Neural progenitor cell (in vitro differentiated cells): Measurements from ENCODE around the gene MGAT4A. TPM values are rescaled to one million over a fixed set of nuclear protein-coding genes. Genes with fewer than 3 reads are reported as not detected.

ENCODE experiments used
- DNase-seq: peaks from one replicate; pipeline ENCODE4 v3.0.0-alpha.2; 2016; ENCODE audit warnings: low spot score
- H2AFZ ChIP-seq: fragments of 200-600 bp; sonication (generic); replicated peaks from 2 replicates; pipeline ENCODE4 v1.6.1; 2016; ENCODE audit warnings: antibody characterized with exemption
- H3F3A ChIP-seq: fragments of 200-600 bp; sonication (generic); 2 replicates; pipeline ENCODE4 v1.6.1; 2016; ENCODE audit warnings: antibody characterized with exemption, low read depth
- H3K27ac ChIP-seq: fragments of 200-600 bp; sonication (generic); 2 replicates; pipeline ENCODE4 v1.5.1; 2016; ENCODE audit warnings: mild to moderate bottlenecking
- H3K27me3 ChIP-seq: fragments of 200-600 bp; sonication (generic); 2 replicates; pipeline ENCODE4 v1.6.1; 2016; ENCODE audit warnings: mild to moderate bottlenecking, moderate library complexity
- H3K36me3 ChIP-seq: fragments of 200-600 bp; sonication (generic); 2 replicates; pipeline ENCODE4 v1.5.1; 2016
- H3K4me1 ChIP-seq: fragments of 200-600 bp; sonication (generic); 2 replicates; pipeline ENCODE4 v1.6.1; 2016; ENCODE audit warnings: mixed run types
- H3K4me2 ChIP-seq: fragments of 200-600 bp; sonication (generic); 2 replicates; pipeline ENCODE4 v1.6.1; 2016
- H3K4me3 ChIP-seq: fragments of 200-600 bp; sonication (generic); 2 replicates; pipeline ENCODE4 v1.5.1; 2016
- H3K79me2 ChIP-seq: fragments of 200-600 bp; sonication (generic); 2 replicates; pipeline ENCODE4 v1.6.1; 2016; ENCODE audit warnings: low read depth
- H3K9ac ChIP-seq: fragments of 200-600 bp; sonication (generic); 2 replicates; pipeline ENCODE4 v1.6.1; 2016
- H3K9me3 ChIP-seq: fragments of 200-600 bp; sonication (generic); 2 replicates; pipeline ENCODE4 v1.5.1; 2016; ENCODE audit warnings: low read depth
- H4K20me1 ChIP-seq: fragments of 200-600 bp; sonication (generic); 2 replicates; pipeline ENCODE4 v1.6.1; 2016; ENCODE audit warnings: low read depth
- H3K27ac Mint-ChIP-seq: 3 replicates; pipeline ENCODE4 v1.8.0; 2021; ENCODE audit warnings: mixed read lengths
- H3K27me3 Mint-ChIP-seq: 2 replicates; pipeline ENCODE4 v1.8.0; 2022; ENCODE audit warnings: low read depth, mild to moderate bottlenecking, inconsistent platforms, moderate library complexity, mixed read lengths; ENCODE audit not compliant: insufficient read depth
- H3K36me3 Mint-ChIP-seq: 3 replicates; pipeline ENCODE4 v1.8.0; 2021; ENCODE audit warnings: mixed read lengths
- H3K4me1 Mint-ChIP-seq: 3 replicates; pipeline ENCODE4 v1.8.0; 2021; ENCODE audit warnings: mixed read lengths
- H3K4me3 Mint-ChIP-seq: 3 replicates; pipeline ENCODE4 v1.8.0; 2021; ENCODE audit warnings: mild to moderate bottlenecking, moderate library complexity, mixed read lengths
- H3K9me3 Mint-ChIP-seq: 3 replicates; pipeline ENCODE4 v1.8.0; 2020; ENCODE audit warnings: mixed read lengths
- EZH2 ChIP-seq: fragments of 200-600 bp; sonication (generic); IDR thresholded peaks from 2 replicates; pipeline ENCODE4 v1.6.1; 2017; ENCODE audit warnings: antibody characterized with exemption, mild to moderate bottlenecking, moderate library complexity
- EZH2phosphoT487 ChIP-seq: fragments of 200-600 bp; sonication (generic); IDR thresholded peaks from 2 replicates; pipeline ENCODE4 v1.6.1; 2017; ENCODE audit warnings: antibody characterized with exemption
- total RNA-seq: library from RNA; depleted of rRNA; stranded (reverse); fragments of >200 nt; gene quantifications from 2 replicates; pipeline ENCODE4 v1.2.3, GENCODE V29; 2015; ENCODE audit warnings: low replicate concordance
- TF ChIP-seq, protein P1 (sequence below): fragments of 200-600 bp; sonication (generic); IDR thresholded peaks from 2 replicates; pipeline ENCODE4 v1.5.1; 2017; ENCODE audit warnings: antibody characterized with exemption, mild to moderate bottlenecking

The MGAT4A gene
- total RNA-seq, 1 donor from 2014 or later, result 8.0 TPM

DNA sequence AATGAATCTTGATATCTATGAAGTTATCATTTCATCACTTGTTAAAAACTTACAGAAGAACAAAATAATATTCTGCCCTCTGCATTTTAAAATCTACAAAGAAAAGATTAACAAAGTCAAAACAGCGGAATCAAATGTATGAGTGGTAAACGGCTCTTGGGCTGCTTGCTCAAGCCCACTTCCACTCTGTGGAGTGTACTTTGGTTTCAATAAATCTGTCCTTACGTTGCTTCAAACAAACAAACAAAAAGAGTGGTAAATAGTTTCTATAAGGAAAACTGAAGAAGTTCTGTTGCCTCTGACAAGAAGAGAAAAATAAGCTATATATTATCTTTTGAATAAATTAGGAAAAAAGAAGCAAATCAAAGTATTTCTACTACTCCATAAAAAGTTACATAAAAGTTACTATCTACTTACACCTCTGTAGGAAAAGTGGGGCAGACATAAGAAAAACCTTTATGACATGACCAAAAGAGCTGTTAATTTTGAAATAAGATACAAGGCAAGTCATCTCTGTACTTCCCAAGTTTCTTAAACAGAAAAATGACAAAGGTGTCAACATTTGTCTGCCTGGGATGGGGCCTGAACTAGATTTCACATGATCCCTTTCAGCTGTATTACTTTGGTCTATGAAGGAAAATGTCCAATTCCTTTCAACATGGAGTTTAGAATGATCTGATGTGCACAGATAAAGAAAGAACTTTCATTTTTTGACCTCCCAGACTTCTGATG lies 56.5 kb downstream of the MGAT4A start:
- no peaks in the 10 kb centered on the region for H3K4me1 ChIP-seq
- Mint-ChIP-seq H3K4me3 (no peak overlapping the region), H3K36me3 (peaks cover 12% of the 10 kb centered on the region), H3K27ac (no peak overlapping the region), H3K9me3 (peaks cover 4% of the 10 kb centered on the region), H3K27me3 (no peaks in the 10 kb centered on the region), H3K4me1 (no peaks in the 10 kb centered on the region)
- H3K9me3 ChIP-seq, result peaks cover 4% of the 10 kb centered on the region
- no peak for DNase-seq
- no peak overlapping the region for H3K4me3 ChIP-seq
- no peak overlapping the region for H3K9ac ChIP-seq
- H3K27ac ChIP-seq, result no peak overlapping the region
- H3K36me3 ChIP-seq, result peaks cover 11% of the 10 kb centered on the region
- no peaks in the 10 kb centered on the region for H3F3A ChIP-seq
- no peaks in the 10 kb centered on the region for H4K20me1 ChIP-seq
- H3K4me2 ChIP-seq, result no peak overlapping the region
- TF ChIP-seq EZH2phosphoT487, result no peak
- no peak for TF ChIP-seq EZH2
- TF ChIP-seq, protein P1, sequence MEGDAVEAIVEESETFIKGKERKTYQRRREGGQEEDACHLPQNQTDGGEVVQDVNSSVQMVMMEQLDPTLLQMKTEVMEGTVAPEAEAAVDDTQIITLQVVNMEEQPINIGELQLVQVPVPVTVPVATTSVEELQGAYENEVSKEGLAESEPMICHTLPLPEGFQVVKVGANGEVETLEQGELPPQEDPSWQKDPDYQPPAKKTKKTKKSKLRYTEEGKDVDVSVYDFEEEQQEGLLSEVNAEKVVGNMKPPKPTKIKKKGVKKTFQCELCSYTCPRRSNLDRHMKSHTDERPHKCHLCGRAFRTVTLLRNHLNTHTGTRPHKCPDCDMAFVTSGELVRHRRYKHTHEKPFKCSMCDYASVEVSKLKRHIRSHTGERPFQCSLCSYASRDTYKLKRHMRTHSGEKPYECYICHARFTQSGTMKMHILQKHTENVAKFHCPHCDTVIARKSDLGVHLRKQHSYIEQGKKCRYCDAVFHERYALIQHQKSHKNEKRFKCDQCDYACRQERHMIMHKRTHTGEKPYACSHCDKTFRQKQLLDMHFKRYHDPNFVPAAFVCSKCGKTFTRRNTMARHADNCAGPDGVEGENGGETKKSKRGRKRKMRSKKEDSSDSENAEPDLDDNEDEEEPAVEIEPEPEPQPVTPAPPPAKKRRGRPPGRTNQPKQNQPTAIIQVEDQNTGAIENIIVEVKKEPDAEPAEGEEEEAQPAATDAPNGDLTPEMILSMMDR, result no peak
- H2AFZ ChIP-seq, result no peak overlapping the region
- no peaks in the 10 kb centered on the region for H3K79me2 ChIP-seq
- no peaks in the 10 kb centered on the region for H3K27me3 ChIP-seq

DNA sequence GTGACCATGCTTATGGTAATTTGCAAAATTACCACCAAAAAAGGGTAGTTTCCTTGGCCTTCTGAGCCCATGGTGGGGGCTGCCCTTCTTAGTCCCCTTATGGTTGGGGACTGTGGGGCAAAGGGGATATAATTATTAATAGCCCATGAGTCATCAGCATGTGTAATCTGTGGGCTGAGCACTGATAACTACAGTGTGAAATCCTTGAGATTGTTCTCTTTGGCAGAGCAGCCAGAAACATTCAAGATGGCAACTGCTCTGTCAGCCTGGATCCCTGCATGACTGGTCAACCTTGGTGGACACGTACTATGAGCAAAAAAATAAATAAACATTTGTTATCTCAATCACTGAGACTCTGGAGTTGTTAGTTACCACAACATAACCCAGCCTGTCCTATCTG lies 61.3 kb downstream of the MGAT4A start:
- H3K9me3 Mint-ChIP-seq, result peaks cover 4% of the 10 kb centered on the region
- no peak overlapping the region for H3K27ac ChIP-seq

DNA sequence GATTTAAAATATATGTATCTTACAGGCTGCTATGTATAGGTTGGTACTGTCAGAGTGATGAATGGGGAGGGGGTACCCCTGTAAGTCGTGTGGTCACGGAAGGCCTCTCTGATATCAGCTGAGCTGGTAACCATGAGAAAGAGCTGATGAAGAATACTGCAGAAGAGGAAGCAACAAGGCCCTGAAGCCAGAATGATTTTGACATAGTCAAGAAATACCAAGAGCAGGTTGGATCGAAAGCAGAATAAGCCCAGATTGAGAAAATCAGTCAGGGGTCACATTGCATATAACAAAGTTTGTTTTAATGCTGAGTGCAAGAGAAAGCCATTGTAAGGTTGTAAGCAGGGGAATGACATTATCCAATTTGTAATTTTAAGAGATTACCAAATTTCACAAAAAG lies 65.3 kb downstream of the MGAT4A start:
- H3K4me1 Mint-ChIP-seq, result no peaks in the 10 kb centered on the region
- Histone ChIP-seq H3K27me3 (no peaks in the 10 kb centered on the region), H3K79me2 (no peaks in the 10 kb centered on the region), H3K9me3 (no peaks in the 10 kb centered on the region), H3K36me3 (no peaks in the 10 kb centered on the region), H3K4me2 (no peak overlapping the region), H3F3A (no peaks in the 10 kb centered on the region), H2AFZ (no peak overlapping the region), H3K9ac (no peak overlapping the region), H3K27ac (no peak overlapping the region), H4K20me1 (no peaks in the 10 kb centered on the region), H3K4me3 (no peak overlapping the region), H3K4me1 (no peaks in the 10 kb centered on the region)
- H3K27me3 Mint-ChIP-seq, result no peaks in the 10 kb centered on the region
- DNase-seq, result no peak
- H3K4me3 Mint-ChIP-seq, result no peak overlapping the region
- TF ChIP-seq EZH2 (no peak), EZH2phosphoT487 (no peak)
- TF ChIP-seq, protein P1, result no peak
- peaks cover 4% of the 10 kb centered on the region for H3K36me3 Mint-ChIP-seq
- H3K27ac Mint-ChIP-seq, result no peak overlapping the region
- peaks cover 4% of the 10 kb centered on the region for H3K9me3 Mint-ChIP-seq

More for the DNA sequence above, 61.3 kb downstream of the MGAT4A start:
- no peak overlapping the region for H3K27ac Mint-ChIP-seq
- H3K4me1 Mint-ChIP-seq, result no peaks in the 10 kb centered on the region
- Histone ChIP-seq H3K27me3 (no peaks in the 10 kb centered on the region), H3K9me3 (peaks cover 4% of the 10 kb centered on the region), H3K4me3 (no peak overlapping the region), H3K4me2 (no peak overlapping the region), H2AFZ (no peak overlapping the region), H3K79me2 (no peaks in the 10 kb centered on the region), H3K4me1 (no peaks in the 10 kb centered on the region), H3K9ac (no peak overlapping the region), H4K20me1 (no peaks in the 10 kb centered on the region), H3F3A (no peaks in the 10 kb centered on the region), H3K36me3 (peaks cover 11% of the 10 kb centered on the region)
- TF ChIP-seq, protein P1, result no peak
- TF ChIP-seq EZH2phosphoT487 (no peak), EZH2 (no peak)
- H3K27me3 Mint-ChIP-seq, result no peaks in the 10 kb centered on the region
- no peak overlapping the region for H3K4me3 Mint-ChIP-seq
- H3K36me3 Mint-ChIP-seq, result peaks cover 16% of the 10 kb centered on the region
- no peak for DNase-seq
